ENCODE measurements around the gene ONECUT3. TPM values are rescaled to one million over a fixed set of nuclear protein-coding genes. Genes with fewer than 3 reads are reported as not detected.

Gene ONECUT3
- total RNA-seq, 1 donor from 2014 or later = 0.09 TPM

GRCh38 chr19:1752009-1752756 lies 1.1 kb upstream of the ONECUT3 start:
- no peak overlapping the region for H3K9ac ChIP-seq
- no peak overlapping the region for H3K4me3 ChIP-seq
- Mint-ChIP-seq H3K4me3 (no peak overlapping the region), H3K27me3 (ENCODE audit: insufficient read depth, low read depth) (peaks cover 64% of the 10 kb centered on the region), H3K36me3 (no peaks in the 10 kb centered on the region), H3K9me3 (no peaks in the 10 kb centered on the region), H3K4me1 (peaks cover 11% of the 10 kb centered on the region), H3K27ac (no peak overlapping the region)
- peaks cover 100% of the 10 kb centered on the region for H3K27me3 ChIP-seq
- TF ChIP-seq EZH2phosphoT487 (IDR thresholded peaks at IDR 0.05) (no peak), EZH2 (IDR thresholded peaks at IDR 0.05) (peak; percentile 71)
- peaks cover 15% of the 10 kb centered on the region for H3F3A ChIP-seq (ENCODE audit: low read depth)
- no peaks in the 10 kb centered on the region for H3K36me3 ChIP-seq
- peaks cover 83% of the 10 kb centered on the region for H4K20me1 ChIP-seq (ENCODE audit: low read depth)
- H3K9me3 ChIP-seq (ENCODE audit: low read depth) = no peaks in the 10 kb centered on the region
- H3K79me2 ChIP-seq (ENCODE audit: low read depth) = no peaks in the 10 kb centered on the region
- H2AFZ ChIP-seq (replicated peaks) = no peak overlapping the region
- no peak for DNase-seq (ENCODE audit: low spot score)
- H3K27ac ChIP-seq = no peak overlapping the region
- H3K4me1 ChIP-seq = peaks cover 29% of the 10 kb centered on the region
- no peak overlapping the region for H3K4me2 ChIP-seq

- Mint-ChIP-seq H3K4me1 (peaks cover 6% of the 10 kb centered on the region), H3K4me3 (no peak overlapping the region), H3K9me3 (no peaks in the 10 kb centered on the region), H3K27ac (no peak overlapping the region), H3K27me3 (ENCODE audit: insufficient read depth, low read depth) (peaks cover 67% of the 10 kb centered on the region), H3K36me3 (no peaks in the 10 kb centered on the region)
- no peak for DNase-seq (ENCODE audit: low spot score)
- H3K27ac ChIP-seq = no peak overlapping the region
- H3K36me3 ChIP-seq = no peaks in the 10 kb centered on the region
- TF ChIP-seq EZH2phosphoT487 (IDR thresholded peaks at IDR 0.05) = no peak
- TF ChIP-seq CTCF (IDR thresholded peaks at IDR 0.05) = no peak
- TF ChIP-seq EZH2 (IDR thresholded peaks at IDR 0.05) = no peak
- no peaks in the 10 kb centered on the region for H3K9me3 ChIP-seq (ENCODE audit: low read depth)
- no peak overlapping the region for H3K9ac ChIP-seq
- peaks cover 100% of the 10 kb centered on the region for H3K27me3 ChIP-seq
- H3K4me1 ChIP-seq = peaks cover 17% of the 10 kb centered on the region
- no peak overlapping the region for H3K4me3 ChIP-seq
- H3F3A ChIP-seq (ENCODE audit: low read depth) = peaks cover 18% of the 10 kb centered on the region
- no peak overlapping the region for H3K4me2 ChIP-seq
- H3K79me2 ChIP-seq (ENCODE audit: low read depth) = no peaks in the 10 kb centered on the region
- H4K20me1 ChIP-seq (ENCODE audit: low read depth) = peaks cover 83% of the 10 kb centered on the region
- no peak overlapping the region for H2AFZ ChIP-seq (replicated peaks)
These were observed 821 bp downstream of the ONECUT3 start for GRCh38 chr19:1754018-1754635.

- no peaks in the 10 kb centered on the region for H3K9me3 Mint-ChIP-seq
- peaks cover 13% of the 10 kb centered on the region for H3K4me1 ChIP-seq
- no peaks in the 10 kb centered on the region for H3K9me3 ChIP-seq (ENCODE audit: low read depth)
- peaks cover 82% of the 10 kb centered on the region for H4K20me1 ChIP-seq (ENCODE audit: low read depth)
- H3K4me2 ChIP-seq = peak overlapping the region; percentile 69
- H3K36me3 ChIP-seq = no peaks in the 10 kb centered on the region
- no peak overlapping the region for H3K9ac ChIP-seq
- H3K27me3 ChIP-seq = peaks cover 100% of the 10 kb centered on the region
- H3K4me3 Mint-ChIP-seq = peak overlapping the region; percentile 65
- peak; percentile 99 for TF ChIP-seq EZH2 (IDR thresholded peaks at IDR 0.05)
- TF ChIP-seq CTCF (IDR thresholded peaks at IDR 0.05) = peak; percentile 6
- peak; percentile 98 for TF ChIP-seq EZH2phosphoT487 (IDR thresholded peaks at IDR 0.05)
- no peak overlapping the region for H3K27ac Mint-ChIP-seq
- H3K4me1 Mint-ChIP-seq = peaks cover 6% of the 10 kb centered on the region
- peaks cover 70% of the 10 kb centered on the region for H3K27me3 Mint-ChIP-seq (ENCODE audit: insufficient read depth, low read depth)
- H3K36me3 Mint-ChIP-seq = no peaks in the 10 kb centered on the region
- DNase-seq (ENCODE audit: low spot score) = peak; percentile 70
- H3K4me3 ChIP-seq = peak overlapping the region; percentile 39
- no peak overlapping the region for H3K27ac ChIP-seq
- H3F3A ChIP-seq (ENCODE audit: low read depth) = peaks cover 18% of the 10 kb centered on the region
- no peak overlapping the region for H2AFZ ChIP-seq (replicated peaks)
- no peaks in the 10 kb centered on the region for H3K79me2 ChIP-seq (ENCODE audit: low read depth)
These were observed 1.5 kb downstream of the ONECUT3 start for GRCh38 chr19:1754636-1755466.
